Activated CD8-positive, alpha-beta T cell treated with anti-CD3 and anti-CD28 coated beads for 36 hours (primary cell): ENCODE results near the gene VPS26B. TPM values are rescaled to one million over a fixed set of nuclear protein-coding genes. Genes with fewer than 3 reads are reported as not detected.

Source experiments
- ATAC-seq: fragments of 200-7000 bp; cut with Tn5 transposase; one replicate; pipeline ENCODE4 v1.10.0; 2021; ENCODE audit warnings: mild to moderate bottlenecking, moderate library complexity
- CTCF ChIA-PET: fragments of 350-600 bp; sonication (Branson Sonifier 250); formaldehyde crosslinking; loops from one replicate; lab custom pipeline; 2021; ENCODE audit warnings: antibody characterized with exemption; lab: Charles Lee
- POLR2A ChIA-PET: fragments of 350-600 bp; sonication (Branson Sonifier 250); formaldehyde crosslinking; loops from one replicate; lab custom pipeline; 2021; ENCODE audit warnings: antibody characterized with exemption; lab: Charles Lee
- DNase-seq: peaks from one replicate; pipeline ENCODE4 v3.0.0-alpha.2; 2020
- H3K27ac Mint-ChIP-seq: one replicate; pipeline ENCODE4 v1.8.0; 2021; ENCODE audit warnings: mild to moderate bottlenecking, mixed read lengths
- H3K27me3 Mint-ChIP-seq: one replicate; pipeline ENCODE4 v1.8.0; 2021; ENCODE audit warnings: mixed read lengths
- H3K36me3 Mint-ChIP-seq: one replicate; pipeline ENCODE4 v1.8.0; 2021; ENCODE audit warnings: low read depth, mixed read lengths
- H3K4me1 Mint-ChIP-seq: one replicate; pipeline ENCODE4 v1.8.0; 2021; ENCODE audit warnings: low read depth, mixed read lengths
- H3K4me3 Mint-ChIP-seq: one replicate; pipeline ENCODE4 v1.8.0; 2021; ENCODE audit warnings: mild to moderate bottlenecking, moderate library complexity, mixed read lengths
- H3K9me3 Mint-ChIP-seq: one replicate; pipeline ENCODE4 v1.8.0; 2021; ENCODE audit warnings: mixed read lengths
- CTCF ChIP-seq: fragments of 200-600 bp; IDR thresholded peaks from one replicate; pipeline ENCODE4 v1.8.0; 2022; ENCODE audit warnings: antibody characterized with exemption, mild to moderate bottlenecking
- intact Hi-C: fragments of 100-400 bp; cut with micrococcal nuclease; formaldehyde crosslinking; loops from one replicate; pipeline ENCODE4 v1.10.0; 2022
- total RNA-seq, 2 experiments: library from RNA; stranded (reverse); gene quantifications; one replicate each; pipeline ENCODE4 v1.2.3, GENCODE V29; 2021

Gene VPS26B
- total RNA-seq, 2 experiments from 2014 or later = 35.6 TPM

GRCh38 chr11:134260503-134260902, 36.0 kb downstream of the VPS26B start:
- peaks cover 3% of the 10 kb centered on the region for H3K4me1 Mint-ChIP-seq
- ChIA-PET POLR2A (no interaction called here), CTCF (interaction anchor here (1.9 to 5.3 kb wide), 3 partner anchors 15 to 72 kb away, joined by 7 to 76 read pairs (median 10); partner anchors contain the start of genes GLB1L2, GLB1L3, NCAPD3 and VPS26B)
- TF ChIP-seq CTCF = no peak
- no peaks in the 10 kb centered on the region for H3K9me3 Mint-ChIP-seq
- H3K27ac Mint-ChIP-seq = no peak overlapping the region
- ATAC-seq (no peak), DNase-seq (no peak)
- H3K27me3 Mint-ChIP-seq = no peaks in the 10 kb centered on the region
- no peak overlapping the region for H3K4me3 Mint-ChIP-seq
- peaks cover 5% of the 10 kb centered on the region for H3K36me3 Mint-ChIP-seq
- intact Hi-C loops = no loop called here

- TF ChIP-seq CTCF = no peak
- Mint-ChIP-seq H3K4me1 (no peaks in the 10 kb centered on the region), H3K36me3 (peaks cover 5% of the 10 kb centered on the region), H3K27ac (no peak overlapping the region), H3K27me3 (no peaks in the 10 kb centered on the region), H3K9me3 (no peaks in the 10 kb centered on the region), H3K4me3 (no peak overlapping the region)
- ChIA-PET CTCF (interaction anchor here (1.1 to 5.3 kb wide), 6 partner anchors 7 to 71 kb away, joined by 3 to 76 read pairs (median 8); partner anchors contain the start of genes ACAD8, GLB1L2, GLB1L3 and NCAPD3), POLR2A (interaction anchor here (1.2 kb wide), 1 partner anchor 12 kb away, joined by 4 read pairs; no protein-coding TSS in a partner anchor)
- DNase-seq (no peak), ATAC-seq (no peak)
- intact Hi-C loops = no loop called here
Measured at GRCh38 chr11:134260983-134261382, 36.5 kb downstream of the VPS26B start.

GRCh38 chr11:134261626-134262488, 37.4 kb downstream of the VPS26B start:
- H3K4me3 Mint-ChIP-seq = no peak overlapping the region
- ATAC-seq = peak; percentile 87
- POLR2A ChIA-PET = interaction anchor here (0.8 to 1.4 kb wide), 3 partner anchors 11 to 312 kb away, joined by 3 to 4 read pairs (median 4); partner anchors contain the start of gene GLB1L2
- TF ChIP-seq CTCF = peak; percentile 32
- no peaks in the 10 kb centered on the region for H3K4me1 Mint-ChIP-seq
- peaks cover 5% of the 10 kb centered on the region for H3K36me3 Mint-ChIP-seq
- H3K27me3 Mint-ChIP-seq = no peaks in the 10 kb centered on the region
- intact Hi-C loops = no loop called here
- no peak overlapping the region for H3K27ac Mint-ChIP-seq
- DNase-seq = peak; percentile 51
- CTCF ChIA-PET = interaction anchor here (0.6 to 5.3 kb wide), 17 partner anchors 8 to 77 kb away, joined by 3 to 76 read pairs (median 4); partner anchors contain the start of genes ACAD8, GLB1L2, GLB1L3 and NCAPD3
- H3K9me3 Mint-ChIP-seq = no peaks in the 10 kb centered on the region

- no peak overlapping the region for H3K4me3 Mint-ChIP-seq
- ChIA-PET POLR2A (interaction anchor here (0.7 to 3.0 kb wide), 3 partner anchors 9 to 11 kb away, joined by 3 to 10 read pairs (median 10); partner anchors contain the start of genes ACAD8, GLB1L3 and THYN1), CTCF (interaction anchor here (0.7 to 5.3 kb wide), 3 partner anchors 11 to 95 kb away, joined by 3 to 76 read pairs (median 3); partner anchors contain the start of gene GLB1L3)
- no peak for ATAC-seq
- TF ChIP-seq CTCF = no peak
- H3K36me3 Mint-ChIP-seq = peaks cover 3% of the 10 kb centered on the region
- H3K4me1 Mint-ChIP-seq = peaks cover 1% of the 10 kb centered on the region
- no peak for DNase-seq
- H3K9me3 Mint-ChIP-seq = no peaks in the 10 kb centered on the region
- intact Hi-C loops = no loop called here
- no peaks in the 10 kb centered on the region for H3K27me3 Mint-ChIP-seq
- no peak overlapping the region for H3K27ac Mint-ChIP-seq
Measured at GRCh38 chr11:134264966-134265764, 40.7 kb downstream of the VPS26B start.
